H9 (cell line): ENCODE results near the gene IGF2. TPM values are rescaled to one million over a fixed set of nuclear protein-coding genes. Genes with fewer than 3 reads are reported as not detected.
A peak's percentile ranks its signal among the peaks of the same experiment; 100 is the strongest.

Source experiments
- DNase-seq: peaks from one replicate; pipeline ENCODE4 v3.0.0-alpha.2; 2017
- H2AFZ ChIP-seq: one replicate; pipeline ENCODE4 v1.6.1; 2013; ENCODE audit warnings: mild to moderate bottlenecking, low read length, control low read depth, moderate library complexity
- H2AK5ac ChIP-seq: 2 replicates; pipeline ENCODE4 v1.6.1; 2013; ENCODE audit warnings: low read length, control low read depth, mixed read lengths; ENCODE audit not compliant: insufficient read length
- H2BK120ac ChIP-seq: one replicate; pipeline ENCODE4 v1.6.1; 2013; ENCODE audit warnings: low read depth, mild to moderate bottlenecking, low read length, control low read depth, inconsistent platforms; ENCODE audit not compliant: poor library complexity, severe bottlenecking
- H2BK12ac ChIP-seq: 2 replicates; pipeline ENCODE4 v1.6.1; 2013; ENCODE audit warnings: low read length, control low read depth, mixed read lengths, low read depth; ENCODE audit not compliant: insufficient read length
- H2BK15ac ChIP-seq: 2 replicates; pipeline ENCODE4 v1.6.1; 2013; ENCODE audit warnings: low read depth, low read length, control low read depth
- H2BK20ac ChIP-seq: one replicate; pipeline ENCODE4 v1.6.1; 2013; ENCODE audit warnings: low read depth, mild to moderate bottlenecking, low read length, control low read depth, inconsistent platforms; ENCODE audit not compliant: poor library complexity, severe bottlenecking
- H2BK5ac ChIP-seq: 2 replicates; pipeline ENCODE4 v1.6.1; 2013; ENCODE audit warnings: low read length, control low read depth, mixed read lengths; ENCODE audit not compliant: insufficient read length
- H3K14ac ChIP-seq: 2 replicates; pipeline ENCODE4 v1.6.1; 2013; ENCODE audit warnings: low read length, control low read depth; ENCODE audit not compliant: insufficient read depth
- H3K18ac ChIP-seq: 2 replicates; pipeline ENCODE4 v1.6.1; 2013; ENCODE audit warnings: low read depth, mild to moderate bottlenecking, mixed read lengths, low read length, control low read depth; ENCODE audit not compliant: insufficient read length
- H3K23ac ChIP-seq: 2 replicates; pipeline ENCODE4 v1.6.1; 2013; ENCODE audit warnings: low read length, control low read depth, mixed read lengths, low read depth; ENCODE audit not compliant: insufficient read length
- H3K23me2 ChIP-seq: 2 replicates; pipeline ENCODE4 v1.6.1; 2013; ENCODE audit warnings: low read depth, mild to moderate bottlenecking, mixed read lengths, low read length, control low read depth; ENCODE audit not compliant: insufficient read length, poor library complexity, severe bottlenecking
- H3K27ac ChIP-seq: 2 replicates; pipeline ENCODE4 v1.5.1; 2013; ENCODE audit warnings: low read length, control low read depth, mixed read lengths, low read depth; ENCODE audit not compliant: insufficient read length
- H3K27me3 ChIP-seq: 2 replicates; pipeline ENCODE4 v1.6.1; 2013; ENCODE audit warnings: low read length, control low read depth, inconsistent platforms; ENCODE audit not compliant: insufficient read depth
- H3K4ac ChIP-seq: 2 replicates; pipeline ENCODE4 v1.6.1; 2013; ENCODE audit warnings: low read depth, mild to moderate bottlenecking, control low read depth, inconsistent platforms, low read length, moderate library complexity
- H3K4me1 ChIP-seq: 2 replicates; pipeline ENCODE4 v1.6.1; 2013; ENCODE audit warnings: low read length, control low read depth, inconsistent platforms; ENCODE audit not compliant: insufficient read depth
- H3K4me2 ChIP-seq: 2 replicates; pipeline ENCODE4 v1.6.1; 2013; ENCODE audit warnings: low read length, control low read depth, mixed read lengths; ENCODE audit not compliant: insufficient read length, insufficient read depth
- H3K56ac ChIP-seq: 2 replicates; pipeline ENCODE4 v1.6.1; 2013; ENCODE audit warnings: low read depth, mild to moderate bottlenecking, mixed read lengths, low read length, control low read depth; ENCODE audit not compliant: insufficient read length
- H3K79me1 ChIP-seq: 2 replicates; pipeline ENCODE4 v1.6.1; 2013; ENCODE audit warnings: low read depth, mild to moderate bottlenecking, moderate library complexity, low read length, control low read depth, inconsistent platforms; ENCODE audit not compliant: insufficient read depth, poor library complexity, severe bottlenecking
- H3K79me2 ChIP-seq: 2 replicates; pipeline ENCODE4 v1.6.1; 2013; ENCODE audit warnings: low read length, control low read depth, inconsistent platforms; ENCODE audit not compliant: insufficient read depth
- H3K9ac ChIP-seq: 2 replicates; pipeline ENCODE4 v1.6.1; 2013; ENCODE audit warnings: low read length, control low read depth, mixed read lengths; ENCODE audit not compliant: insufficient read length; ENCODE audit errors: extremely low read depth
- H3K9me3 ChIP-seq: one replicate; pipeline ENCODE4 v1.6.1; 2013; ENCODE audit warnings: low read depth, low read length, inconsistent platforms; ENCODE audit not compliant: control insufficient read depth
- H3T11ph ChIP-seq: one replicate; pipeline ENCODE4 v1.6.1; 2013; ENCODE audit warnings: mild to moderate bottlenecking, low read length, control low read depth, inconsistent platforms
- H4K20me1 ChIP-seq: one replicate; pipeline ENCODE4 v1.6.1; 2013; ENCODE audit not compliant: control insufficient read depth, insufficient read length, insufficient read depth
- H4K5ac ChIP-seq: 2 replicates; pipeline ENCODE4 v1.6.1; 2013; ENCODE audit warnings: low read depth, mild to moderate bottlenecking, mixed read lengths, low read length, control low read depth; ENCODE audit not compliant: insufficient read length
- H4K8ac ChIP-seq: replicated peaks from 2 replicates; pipeline ENCODE4 v1.6.1; 2013; ENCODE audit warnings: low read length, control low read depth, mixed read lengths, low read depth; ENCODE audit not compliant: insufficient read length
- H4K91ac ChIP-seq: 2 replicates; pipeline ENCODE4 v1.6.1; 2013; ENCODE audit warnings: low read depth, mild to moderate bottlenecking, moderate library complexity, mixed read lengths, low read length, control low read depth; ENCODE audit not compliant: insufficient read length
- H3K27ac Mint-ChIP-seq, 3 experiments: 2 replicates in 2 of 3; 3 replicates in 1 of 3; pipeline ENCODE4 v1.8.0; 2020 to 2021; ENCODE audit warnings: mixed read lengths in 3 of 3, mild to moderate bottlenecking in 1 of 3, moderate library complexity in 1 of 3
- H3K27me3 Mint-ChIP-seq: 2 replicates; pipeline ENCODE4 v1.8.0; 2021; ENCODE audit warnings: low read depth, mild to moderate bottlenecking, moderate library complexity, mixed read lengths
- H3K36me3 Mint-ChIP-seq, 3 experiments: 2 replicates in 2 of 3; 3 replicates in 1 of 3; pipeline ENCODE4 v1.8.0; 2020 to 2021; ENCODE audit warnings: low read depth in 3 of 3, mixed read lengths in 3 of 3; ENCODE audit not compliant: insufficient read depth in 1 of 3
- H3K4me1 Mint-ChIP-seq, 2 experiments: 2 replicates each; pipeline ENCODE4 v1.8.0; 2020; ENCODE audit warnings: mixed read lengths in 2 of 2
- H3K4me3 Mint-ChIP-seq, 2 experiments: 2 replicates in 1 of 2; 3 replicates in 1 of 2; pipeline ENCODE4 v1.8.0; 2020 to 2021; ENCODE audit warnings: mild to moderate bottlenecking in 2 of 2, mixed read lengths in 2 of 2, moderate library complexity in 1 of 2
- H3K9me3 Mint-ChIP-seq, 2 experiments: 2 replicates in 1 of 2; 3 replicates in 1 of 2; pipeline ENCODE4 v1.8.0; 2020; ENCODE audit warnings: mild to moderate bottlenecking in 2 of 2, mixed read lengths in 2 of 2, moderate library complexity in 1 of 2
- CTCF ChIP-seq: fragments of 200-600 bp; sonication (generic); conservative IDR thresholded peaks from 3 replicates; pipeline ENCODE4 v1.8.0; 2021; ENCODE audit warnings: antibody characterized with exemption, mild to moderate bottlenecking
- WGBS: extraction: QIAGEN DNeasy Blood & Tissue Kit; methylation state at CpG from one replicate; pipeline ENCODE4 v1.1.7; 2013; ENCODE audit warnings: missing lambda C conversion rate, low lambda C conversion rate, mixed read lengths; ENCODE audit not compliant: insufficient read length; ENCODE audit errors: extremely low coverage; 5-methylcytosine and 5-hydroxymethylcytosine counted together
- total RNA-seq: library from RNA; stranded (reverse); gene quantifications from 2 replicates; pipeline ENCODE4 v1.2.1, GENCODE V29; 2021

The IGF2 gene
- total RNA-seq, 1 experiment from 2014 or later = 2.8 TPM

GRCh38 chr11:2088284-2088683, 50.9 kb downstream of the IGF2 start:
- Histone ChIP-seq H4K91ac (no peak overlapping the region), H3K4me1 (no peaks in the 10 kb centered on the region), H4K5ac (no peak overlapping the region), H3K27me3 (no peaks in the 10 kb centered on the region), H3K79me1 (no peaks in the 10 kb centered on the region), H2AFZ (no peak overlapping the region), H3K4ac (no peak overlapping the region), H3K27ac (no peak overlapping the region), H3K9ac (no peak overlapping the region), H2AK5ac (no peak overlapping the region), H3K18ac (no peak overlapping the region), H2BK120ac (no peak overlapping the region), H3K23ac (no peak overlapping the region), H3K23me2 (no peaks in the 10 kb centered on the region), H2BK5ac (no peak overlapping the region), H3K4me2 (no peak overlapping the region), H4K20me1 (no peaks in the 10 kb centered on the region), H3K56ac (no peak overlapping the region), H2BK12ac (no peak overlapping the region), H4K8ac (no peak overlapping the region), H2BK15ac (no peak overlapping the region), H3T11ph (no peak overlapping the region), H3K79me2 (no peaks in the 10 kb centered on the region), H3K14ac (no peak overlapping the region), H3K9me3 (no peaks in the 10 kb centered on the region), H2BK20ac (no peak overlapping the region)
- peaks cover 7 to 9% of the 10 kb centered on the region in 2 experiments for H3K4me1 Mint-ChIP-seq
- TF ChIP-seq CTCF = 0 out of 3 replicates have a peak, but pooled peaks have one; percentile 18
- no peak overlapping the region for H3K27ac Mint-ChIP-seq
- no CpG with 5 or more reads among the region's 14 CpGs for WGBS
- H3K9me3 Mint-ChIP-seq = peaks cover 14 to 16% of the 10 kb centered on the region in 2 experiments
- H3K4me3 Mint-ChIP-seq = no peak overlapping the region
- H3K36me3 Mint-ChIP-seq = peaks cover 2 to 17% (median 6%) of the 10 kb centered on the region in 3 experiments; a peak in 5 of 7 replicates
- peak; percentile 28 for DNase-seq
- H3K27me3 Mint-ChIP-seq = peaks cover 53% of the 10 kb centered on the region
